ENCODE results near the gene KMT5C. TPM values are rescaled to one million over a fixed set of nuclear protein-coding genes. Genes with fewer than 3 reads are reported as not detected.

KMT5C gene
- total and polyA plus RNA-seq, 10 of the 15 experiments (the other 5 are each of a cell fraction or from before 2014, with no cell fraction given), result 0.20 to 15.8 (median 4.3) TPM; not detected in 1

GRCh38 chr19:55309448-55309847 lies 30.2 kb upstream of the KMT5C start:
- BruUV-seq (replicated peaks), result no TSS peak
- Histone ChIP-seq H3K4me3 (no peak overlapping the region), H4K20me1 (ENCODE audit: control insufficient read depth, insufficient read depth) (no peaks in the 10 kb centered on the region; the same call in 1 of the 2 replicates), H2AFZ (ENCODE audit: control insufficient read depth, low read depth, low read length) (no peak overlapping the region), H3K27ac (ENCODE audit: control insufficient read depth, insufficient read depth) (no peak overlapping the region), H3K27me3 (replicated peaks in 1 of 2; ENCODE audit: control insufficient read depth in 2 of 2, insufficient read depth in 2 of 2, low read length in 1 of 2) (no peaks in the 10 kb centered on the region), H3K9ac (ENCODE audit: control insufficient read depth, insufficient read depth, low read length) (no peak overlapping the region), H3K79me2 (ENCODE audit: control insufficient read depth, insufficient read depth, low read length) (no peaks in the 10 kb centered on the region), H3K36me3 (ENCODE audit: control insufficient read depth in 2 of 2, insufficient read depth in 2 of 2, low read length in 1 of 2) (no peaks in the 10 kb centered on the region), H3K4me2 (ENCODE audit: control insufficient read depth, insufficient read depth) (no peak overlapping the region), H3K4me1 (ENCODE audit: control insufficient read depth, insufficient read depth, low read length) (no peaks in the 10 kb centered on the region), H3K9me3 (replicated peaks; ENCODE audit: control insufficient read depth, insufficient read depth, low read length) (no peaks in the 10 kb centered on the region)
- intact Hi-C loops (cut with micrococcal nuclease; ENCODE audit: unreplicated experiment), result no loop called here
- DNase-seq (ENCODE audit: low read depth, low spot score), result no peak
- SMC1A ChIA-PET (ENCODE audit: uncharacterized antibody, unreplicated experiment), result no interaction called here
- WGBS (ENCODE audit: insufficient coverage, insufficient replicate concordance, low lambda C conversion rate, missing lambda C conversion rate), result 41% methylated on average over 5 of the region's 5 CpGs
- no peak for FAIRE-seq
- RAD21 ChIA-PET (ENCODE audit: unreplicated experiment), result no interaction called here
- no peak for ATAC-seq
- POLR2A ChIA-PET, result no interaction called here
- CTCF ChIA-PET, result no interaction called here
- TF ChIP-seq POU2F2 (IDR thresholded peaks at IDR 0.05; ENCODE audit: borderline replicate concordance, low read depth, low read length), result no peak
- no peak for TF ChIP-seq SP1 (IDR thresholded peaks at IDR 0.05; ENCODE audit: low read depth, low read length)
- TF ChIP-seq CBFB (IDR thresholded peaks at IDR 0.05; ENCODE audit: low read depth), result no peak
- no peak for TF ChIP-seq ZSCAN29 (IDR thresholded peaks at IDR 0.05)
- no peak for TF ChIP-seq GATAD2B (conservative IDR thresholded peaks at IDR 0.05; ENCODE audit: low read depth)
- no peak for TF ChIP-seq CHD2 (IDR thresholded peaks at IDR 0.05; ENCODE audit: borderline replicate concordance, low read depth, low read length)
- TF ChIP-seq RELB (IDR thresholded peaks at IDR 0.05; ENCODE audit: low read depth), result no peak
- TF ChIP-seq CEBPZ (IDR thresholded peaks at IDR 0.05; ENCODE audit: low read depth, low read length), result no peak
- no peak for TF ChIP-seq POLR2A (IDR thresholded peaks at IDR 0.05; ENCODE audit: low read depth, low read length)
- no peak for TF ChIP-seq HDAC2 (IDR thresholded peaks at IDR 0.05)
- no peak for TF ChIP-seq RCOR1 (conservative IDR thresholded peaks at IDR 0.05; ENCODE audit: low read depth, low read length)
- TF ChIP-seq, protein P1, sequence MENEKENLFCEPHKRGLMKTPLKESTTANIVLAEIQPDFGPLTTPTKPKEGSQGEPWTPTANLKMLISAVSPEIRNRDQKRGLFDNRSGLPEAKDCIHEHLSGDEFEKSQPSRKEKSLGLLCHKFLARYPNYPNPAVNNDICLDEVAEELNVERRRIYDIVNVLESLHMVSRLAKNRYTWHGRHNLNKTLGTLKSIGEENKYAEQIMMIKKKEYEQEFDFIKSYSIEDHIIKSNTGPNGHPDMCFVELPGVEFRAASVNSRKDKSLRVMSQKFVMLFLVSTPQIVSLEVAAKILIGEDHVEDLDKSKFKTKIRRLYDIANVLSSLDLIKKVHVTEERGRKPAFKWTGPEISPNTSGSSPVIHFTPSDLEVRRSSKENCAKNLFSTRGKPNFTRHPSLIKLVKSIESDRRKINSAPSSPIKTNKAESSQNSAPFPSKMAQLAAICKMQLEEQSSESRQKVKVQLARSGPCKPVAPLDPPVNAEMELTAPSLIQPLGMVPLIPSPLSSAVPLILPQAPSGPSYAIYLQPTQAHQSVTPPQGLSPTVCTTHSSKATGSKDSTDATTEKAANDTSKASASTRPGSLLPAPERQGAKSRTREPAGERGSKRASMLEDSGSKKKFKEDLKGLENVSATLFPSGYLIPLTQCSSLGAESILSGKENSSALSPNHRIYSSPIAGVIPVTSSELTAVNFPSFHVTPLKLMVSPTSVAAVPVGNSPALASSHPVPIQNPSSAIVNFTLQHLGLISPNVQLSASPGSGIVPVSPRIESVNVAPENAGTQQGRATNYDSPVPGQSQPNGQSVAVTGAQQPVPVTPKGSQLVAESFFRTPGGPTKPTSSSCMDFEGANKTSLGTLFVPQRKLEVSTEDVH (IDR thresholded peaks at IDR 0.05; ENCODE audit: low read depth, partially characterized antibody), result no peak
- no peak for TF ChIP-seq ZNF384 (IDR thresholded peaks at IDR 0.05; ENCODE audit: borderline replicate concordance, low read depth, low read length)
- no peak for TF ChIP-seq ASH2L (IDR thresholded peaks at IDR 0.05; ENCODE audit: borderline replicate concordance, low read depth)
- no peak for TF ChIP-seq SPI1 (IDR thresholded peaks at IDR 0.05; ENCODE audit: borderline replicate concordance, insufficient read depth, low read depth, low read length)
- TF ChIP-seq DPF2 (IDR thresholded peaks at IDR 0.05), result no peak
- no peak for TF ChIP-seq SUZ12 (IDR thresholded peaks at IDR 0.05; ENCODE audit: unreplicated experiment)
- TF ChIP-seq FOXK2 (IDR thresholded peaks at IDR 0.05), result no peak
- TF ChIP-seq, protein P2, sequence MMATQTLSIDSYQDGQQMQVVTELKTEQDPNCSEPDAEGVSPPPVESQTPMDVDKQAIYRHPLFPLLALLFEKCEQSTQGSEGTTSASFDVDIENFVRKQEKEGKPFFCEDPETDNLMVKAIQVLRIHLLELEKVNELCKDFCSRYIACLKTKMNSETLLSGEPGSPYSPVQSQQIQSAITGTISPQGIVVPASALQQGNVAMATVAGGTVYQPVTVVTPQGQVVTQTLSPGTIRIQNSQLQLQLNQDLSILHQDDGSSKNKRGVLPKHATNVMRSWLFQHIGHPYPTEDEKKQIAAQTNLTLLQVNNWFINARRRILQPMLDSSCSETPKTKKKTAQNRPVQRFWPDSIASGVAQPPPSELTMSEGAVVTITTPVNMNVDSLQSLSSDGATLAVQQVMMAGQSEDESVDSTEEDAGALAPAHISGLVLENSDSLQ (IDR thresholded peaks at IDR 0.05), result no peak
- in situ Hi-C loops (cut with MboI), result no loop called here
